ENCODE results near the gene FRMPD4. TPM values are rescaled to one million over a fixed set of nuclear protein-coding genes. Genes with fewer than 3 reads are reported as not detected.
"Not testable (repeated sequence)": the region's sequence is repeated elsewhere in the genome, so short reads cannot be mapped to it uniquely, and the experiment has no call there.

Gene FRMPD4
- 2.0 TPM for total RNA-seq
- long read RNA-seq, partial matches to known transcripts = 2 of 6 reads
- long read RNA-seq, other reads (novel, unspliced or antisense) = 4 of 6 reads

DNA sequence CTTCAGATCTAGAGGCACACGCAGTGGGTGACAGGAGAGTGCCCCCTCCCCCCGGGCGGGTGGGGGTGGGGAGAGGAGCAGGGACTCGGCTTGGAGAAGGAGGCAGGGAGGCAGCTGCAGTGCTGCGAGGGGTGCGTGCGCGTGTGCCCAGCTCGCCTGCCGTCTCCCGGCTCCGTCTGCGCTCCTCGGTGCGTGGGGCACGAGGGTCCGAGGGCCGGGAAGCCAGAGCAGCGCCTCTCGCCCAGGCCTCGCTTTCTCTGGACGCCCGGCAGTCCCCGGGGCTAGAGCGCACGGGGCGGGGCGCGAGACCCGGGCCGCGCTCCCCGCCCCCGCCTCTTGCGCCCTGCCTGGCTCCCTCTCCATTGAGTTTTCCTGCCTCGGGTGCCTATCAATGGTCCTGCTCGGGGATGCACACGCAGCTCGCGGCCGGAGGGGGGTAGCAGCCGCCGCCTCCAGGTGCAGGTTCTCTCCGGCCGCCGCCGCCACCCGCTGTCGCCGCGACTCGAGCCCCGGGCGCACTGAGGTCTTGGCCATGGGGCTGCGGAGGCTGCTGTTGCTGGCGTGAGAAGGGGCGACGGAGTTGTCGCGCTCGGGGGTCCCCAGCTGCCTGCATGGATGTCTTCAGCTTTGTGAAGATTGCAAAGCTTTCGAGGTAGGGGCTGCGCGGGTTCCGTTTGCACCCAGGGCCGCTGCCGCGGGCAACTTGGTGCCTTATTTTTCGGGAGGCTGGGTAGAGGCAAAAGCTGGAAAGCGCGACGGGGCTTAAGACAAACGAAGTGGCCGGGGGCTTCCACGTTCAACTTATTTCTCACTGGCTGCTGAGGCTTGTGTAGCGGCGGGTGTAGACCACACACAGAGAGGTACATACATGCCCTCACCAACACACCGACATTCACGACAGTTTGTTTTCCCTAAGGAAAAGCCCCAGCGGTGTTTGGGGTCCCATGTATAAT is at the start of gene FRMPD4:
TSS of gene FRMPD4 (plus strand) at position 113 of the 953 bp plus-strand sequence. CDS start at position 612, 499 bp downstream.
- intact Hi-C loops (cut with DNase I) = no loop called here
- no peak for DNase-seq (ENCODE audit: low spot score)

DNA sequence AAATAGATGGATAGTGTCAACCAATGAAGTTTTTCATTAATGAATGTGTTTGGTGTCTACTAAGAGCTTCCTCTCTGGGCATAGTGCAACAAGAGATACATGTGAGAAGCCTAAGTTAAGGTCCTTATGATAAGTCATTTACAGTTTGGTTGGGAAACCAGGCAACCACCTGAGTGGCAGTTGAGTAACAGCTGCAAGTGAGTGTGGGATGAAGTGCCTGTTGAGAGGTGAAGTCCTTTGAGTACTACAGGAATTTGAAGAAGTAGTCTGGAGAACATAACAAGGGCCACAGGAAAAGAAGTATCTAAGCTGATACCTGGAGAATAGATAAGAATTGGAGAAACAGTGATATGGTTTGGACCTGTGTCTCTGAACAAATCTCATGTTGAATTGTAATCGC is 48.5 kb upstream of the FRMPD4 start:
- no peak for DNase-seq (ENCODE audit: low spot score)
- intact Hi-C loops (cut with DNase I) = no loop called here

GRCh38 chrX:12113321-12113720 is 25.0 kb upstream of the FRMPD4 start:
- intact Hi-C loops (cut with DNase I) = no loop called here
- DNase-seq (ENCODE audit: low spot score) = no peak

- intact Hi-C loops (cut with DNase I) = no loop called here
- no peak for DNase-seq (ENCODE audit: low spot score)
Measured at GRCh38 chrX:12115377-12115776, 22.9 kb upstream of the FRMPD4 start.

DNA sequence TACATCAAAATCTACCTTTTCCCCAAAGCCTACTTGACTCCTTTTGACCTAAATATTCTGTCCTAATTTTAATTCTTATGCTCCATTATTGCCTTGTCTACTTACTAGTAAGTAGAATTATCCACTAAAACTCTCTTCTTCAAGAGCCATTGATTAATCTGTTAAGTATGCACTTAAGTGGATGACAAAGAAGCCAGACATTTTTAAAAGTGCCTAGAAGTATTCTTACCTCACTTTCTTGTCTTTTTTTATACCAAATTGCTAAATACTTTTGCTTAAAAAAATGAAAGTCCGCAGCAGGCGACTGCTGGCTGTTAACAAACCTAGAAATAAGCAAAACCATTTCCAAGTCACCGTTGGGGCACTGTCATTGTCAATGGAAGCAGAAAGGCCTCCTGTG is 20.1 kb upstream of the FRMPD4 start:
- intact Hi-C loops (cut with DNase I) = no loop called here
- no peak for DNase-seq (ENCODE audit: low spot score)

DNA sequence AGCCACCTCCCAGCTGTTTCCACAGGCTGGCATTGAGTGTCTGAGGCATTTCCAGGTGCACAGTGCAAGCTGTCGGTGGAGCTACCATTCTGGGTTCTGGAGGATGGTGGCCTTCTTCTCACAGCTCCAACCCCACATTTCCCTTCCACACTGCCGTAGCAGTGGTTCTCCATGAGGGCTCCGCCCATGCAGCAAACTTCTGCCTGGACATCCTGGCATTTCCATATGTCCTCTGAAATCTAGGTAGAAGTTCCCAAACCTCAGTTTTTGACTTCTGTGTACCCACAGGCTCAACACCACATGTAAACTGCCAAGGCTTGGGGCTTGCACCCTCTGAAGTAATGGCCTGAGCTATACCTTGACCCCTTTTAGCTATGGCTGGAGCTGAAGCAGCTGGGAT is 10.3 kb upstream of the FRMPD4 start:
- no peak for DNase-seq (ENCODE audit: low spot score)
- intact Hi-C loops (cut with DNase I) = no loop called here

DNA sequence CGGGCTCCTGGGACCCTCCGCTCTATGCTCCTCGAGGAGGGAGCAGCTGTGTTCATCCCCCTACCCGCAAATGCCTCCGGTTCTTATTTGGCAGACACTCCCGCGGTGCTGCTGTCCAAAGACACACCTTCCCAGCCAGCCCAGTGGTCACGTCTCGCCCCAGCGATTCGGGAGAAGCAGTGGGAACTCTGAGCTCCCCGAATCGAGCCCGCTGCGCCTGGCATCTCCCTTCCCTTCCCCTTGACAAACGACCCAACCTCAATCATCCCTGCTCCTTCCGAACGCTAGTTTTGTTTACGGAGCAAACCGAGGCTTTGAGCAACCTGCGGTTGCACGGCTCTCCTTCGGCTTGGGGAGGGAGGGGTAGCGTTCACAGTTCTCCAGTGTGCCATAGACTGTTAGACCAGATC is 317 bp upstream of the FRMPD4 start:
- DNase-seq (ENCODE audit: low spot score) = no peak
- intact Hi-C loops (cut with DNase I) = no loop called here

GRCh38 chrX:12139934-12140611 is 1.8 kb downstream of the FRMPD4 start:
- intact Hi-C loops (cut with DNase I) = no loop called here
- no peak for DNase-seq (ENCODE audit: low spot score)

GRCh38 chrX:12141511-12141910 is 3.2 kb downstream of the FRMPD4 start:
- no peak for DNase-seq (ENCODE audit: low spot score)
- intact Hi-C loops (cut with DNase I) = no loop called here

DNA sequence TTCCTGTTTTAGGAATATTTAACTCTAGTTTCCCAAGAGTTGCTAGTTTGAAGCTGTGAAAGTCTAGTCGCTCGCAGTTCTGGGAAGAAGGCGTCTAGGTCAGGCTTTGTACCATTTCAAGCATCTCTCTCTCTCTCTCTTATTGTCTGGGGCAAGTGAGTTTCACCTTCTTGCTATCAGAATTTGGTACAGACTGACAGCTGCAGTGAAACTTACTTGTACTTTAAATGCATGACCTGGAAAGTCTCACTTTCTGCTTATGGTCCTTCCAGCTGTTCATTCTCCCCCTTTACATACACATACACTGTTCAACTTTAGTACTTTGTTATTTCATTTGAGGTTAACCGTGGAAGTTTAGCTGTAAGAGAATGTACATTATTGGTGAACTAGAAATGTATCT is 4.4 kb downstream of the FRMPD4 start:
- no peak for DNase-seq (ENCODE audit: low spot score)
- intact Hi-C loops (cut with DNase I) = no loop called here

DNA sequence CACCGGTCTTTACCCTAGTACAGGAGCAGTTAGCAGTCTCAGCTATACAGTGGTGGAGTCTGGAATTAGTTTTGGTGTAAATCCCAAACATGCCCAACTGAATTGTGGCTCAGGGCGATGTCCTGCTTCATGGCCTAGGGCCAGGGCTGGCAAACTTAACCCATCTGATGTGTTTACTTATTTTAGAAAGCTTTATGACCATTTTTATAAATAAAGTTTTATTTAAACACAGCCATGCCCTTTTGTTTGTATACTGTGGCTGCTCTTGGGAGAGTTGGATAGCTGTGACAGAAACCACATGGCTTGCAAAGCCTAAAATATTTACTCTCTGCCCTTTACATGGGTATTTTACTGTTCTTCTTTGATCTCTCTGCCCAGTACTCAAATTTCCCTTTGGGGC is 7.1 kb downstream of the FRMPD4 start:
- intact Hi-C loops (cut with DNase I) = no loop called here
- no peak for DNase-seq (ENCODE audit: low spot score)

GRCh38 chrX:12149670-12150407 is 11.6 kb downstream of the FRMPD4 start:
- DNase-seq (ENCODE audit: low spot score) = no peak
- intact Hi-C loops (cut with DNase I) = no loop called here

- intact Hi-C loops (cut with DNase I) = no loop called here
- no peak for DNase-seq (ENCODE audit: low spot score)
Measured at GRCh38 chrX:12153317-12153716, 15.0 kb downstream of the FRMPD4 start.

GRCh38 chrX:12153741-12154140 is 15.5 kb downstream of the FRMPD4 start:
- DNase-seq (ENCODE audit: low spot score) = no peak
- intact Hi-C loops (cut with DNase I) = no loop called here

GRCh38 chrX:12159799-12160198 is 21.5 kb downstream of the FRMPD4 start:
- intact Hi-C loops (cut with DNase I) = no loop called here
- DNase-seq (ENCODE audit: low spot score) = no peak

DNA sequence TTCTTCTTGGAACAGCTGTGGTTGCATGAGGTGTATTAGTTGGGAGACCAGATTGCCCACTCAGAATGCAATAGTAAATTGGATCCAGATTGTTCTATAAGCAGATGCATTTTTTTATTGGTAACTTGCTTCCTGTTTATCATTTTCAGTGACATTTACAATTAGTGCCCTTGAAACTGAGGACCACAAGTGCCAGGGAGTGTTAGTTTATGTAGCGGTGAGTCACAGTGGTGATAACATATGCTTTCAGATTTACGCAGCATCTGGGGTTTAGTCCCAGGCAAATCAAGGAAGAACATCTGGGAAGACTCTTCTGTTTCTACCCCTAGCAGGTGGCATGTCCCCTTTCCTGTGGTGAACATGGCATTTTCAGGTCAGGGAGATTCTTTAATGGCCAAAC is 24.1 kb downstream of the FRMPD4 start:
- no peak for DNase-seq (ENCODE audit: low spot score)

DNA sequence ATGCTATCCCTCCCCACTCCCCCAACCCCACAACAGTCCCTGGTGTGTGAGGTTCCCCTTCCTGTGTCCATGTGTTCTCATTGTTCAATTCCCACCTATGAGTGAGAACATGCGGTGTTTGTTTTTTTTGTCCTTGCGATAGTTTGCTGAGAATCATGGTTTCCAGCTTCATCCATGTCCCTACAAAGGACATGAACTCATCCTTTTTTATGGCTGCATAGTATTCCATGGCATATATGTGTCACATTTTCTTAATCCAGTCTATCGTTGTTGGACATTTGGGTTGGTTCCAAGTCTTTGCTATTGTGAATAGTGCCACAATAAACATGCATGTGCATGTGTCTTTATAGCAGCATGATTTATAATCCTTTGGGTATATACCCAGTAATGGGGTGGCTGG is 25.9 kb downstream of the FRMPD4 start:
- DNase-seq (ENCODE audit: low spot score); intact Hi-C loops (cut with DNase I): not testable (repeated sequence)

More for the DNA sequence above, 24.1 kb downstream of the FRMPD4 start:
- intact Hi-C loops (cut with DNase I) = no loop called here

DNA sequence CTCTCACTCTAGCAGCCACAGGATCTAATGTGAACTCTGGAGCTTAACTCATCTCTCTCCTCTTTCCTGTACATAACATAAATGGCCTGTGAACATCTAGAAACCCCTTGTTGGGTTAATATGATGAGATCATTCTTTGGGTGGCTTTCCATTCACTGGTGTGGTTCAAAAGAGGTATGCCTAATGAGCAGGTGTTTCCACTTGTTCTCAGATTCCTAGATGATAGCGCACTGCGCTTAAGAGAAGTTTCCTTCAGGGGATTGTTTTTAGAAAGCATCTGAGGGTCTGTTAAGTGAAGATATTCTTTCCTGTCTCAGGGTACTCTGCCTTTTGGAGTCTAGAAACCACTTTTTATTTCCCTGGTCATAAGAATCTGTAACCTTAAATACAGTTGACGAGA is 32.5 kb downstream of the FRMPD4 start:
- intact Hi-C loops (cut with DNase I) = no loop called here
- no peak for DNase-seq (ENCODE audit: low spot score)

GRCh38 chrX:12174358-12174757 is 36.1 kb downstream of the FRMPD4 start:
- intact Hi-C loops (cut with DNase I) = no loop called here
- no peak for DNase-seq (ENCODE audit: low spot score)

DNA sequence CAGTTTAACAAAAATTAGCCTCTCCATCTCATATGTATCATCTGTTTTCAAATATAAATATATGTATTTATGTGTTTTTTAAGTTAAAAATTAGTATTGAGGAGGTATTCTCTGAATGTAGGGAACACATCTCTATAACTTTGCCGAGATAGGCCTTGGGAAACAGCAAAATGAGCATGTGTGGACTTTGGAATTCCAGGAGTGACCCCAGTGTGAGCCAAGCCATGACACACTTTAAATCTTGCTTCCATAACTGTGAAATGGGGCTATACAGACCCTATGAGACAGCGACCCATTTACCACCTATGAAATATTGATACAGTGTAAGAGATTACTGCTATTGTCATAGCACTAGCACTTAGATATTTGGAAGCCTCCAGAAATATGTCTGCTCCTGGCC is 58.8 kb downstream of the FRMPD4 start:
- intact Hi-C loops (cut with DNase I) = no loop called here
- DNase-seq (ENCODE audit: low spot score) = no peak

Data from cardiac septum (tissue), 1 donor.